Gastrocnemius medialis (tissue), 4 donors: ENCODE measurements around the gene TUFT1. TPM values are rescaled to one million over a fixed set of nuclear protein-coding genes. Genes with fewer than 3 reads are reported as not detected.

Source experiments
- ATAC-seq, 2 donors: fragments of 150-250 bp; one replicate each; pipeline ENCODE4 v1.9.1; 2016
- DNase-seq, 2 donors: peaks; one replicate each; pipeline ENCODE4 v3.0.0-alpha.2; 2019
- H3K27ac ChIP-seq, 4 donors: fragments of 200-600 bp; sonication (generic); 1 replicate in 1 of 4; 2 replicates in 3 of 4; pipeline ENCODE4 v1.5.1; 2016 to 2018; ENCODE audit warnings: mild to moderate bottlenecking in 2 of 4, moderate library complexity in 1 of 4
- H3K27me3 ChIP-seq, 3 donors: fragments of 200-600 bp; sonication (generic) in 2 of 3; 1 replicate in 1 of 3; 2 replicates in 2 of 3; pipeline versions ENCODE4 v1.5.1 to v1.6.0; 2016 to 2019; ENCODE audit warnings: mild to moderate bottlenecking in 1 of 3, moderate library complexity in 1 of 3
- H3K36me3 ChIP-seq, 2 donors: fragments of 200-600 bp; sonication (generic) in 1 of 2; one replicate each; pipeline ENCODE4 v1.5.1; 2017 to 2018
- H3K4me1 ChIP-seq, 2 donors: fragments of 200-600 bp; sonication (generic) in 1 of 2; one replicate each; pipeline ENCODE4 v1.5.1; 2016 to 2017; ENCODE audit warnings: mild to moderate bottlenecking in 2 of 2
- H3K4me3 ChIP-seq, 4 donors: fragments of 200-600 bp; sonication (generic) in 3 of 4; 1 replicate in 1 of 4; 2 replicates in 3 of 4; pipeline ENCODE4 v1.5.1; 2016 to 2019; ENCODE audit warnings: mild to moderate bottlenecking in 2 of 4
- H3K9me3 ChIP-seq, 3 donors: fragments of 200-600 bp; sonication (generic) in 2 of 3; 1 replicate in 1 of 3; 2 replicates in 2 of 3; pipeline ENCODE4 v1.5.1; 2016 to 2019
- CTCF ChIP-seq, 5 experiments: fragments of 450-650 bp in 3 of 5; fragments of 200-600 bp in 2 of 5; sonication (generic) in 2 of 5; IDR thresholded peaks in 4 of 5; conservative IDR thresholded peaks in 1 of 5; 1 replicate in 4 of 5; 2 replicates in 1 of 5; pipeline ENCODE4 v1.5.1; 2016 to 2019; ENCODE audit warnings: antibody characterized with exemption in 5 of 5, mild to moderate bottlenecking in 3 of 5, moderate library complexity in 3 of 5
- POLR2A ChIP-seq, 2 donors: fragments of 450-650 bp; IDR thresholded peaks; one replicate each; pipeline ENCODE4 v1.6.1; 2017; ENCODE audit warnings: antibody characterized with exemption in 2 of 2, mild to moderate bottlenecking in 2 of 2, moderate library complexity in 2 of 2
- in situ Hi-C, 4 donors: fragments of 200-750 bp; cut with MboI; loops; one replicate each; pipeline versions ENCODE4 v1.15.0 to v1.8.0; 2017; ENCODE audit warnings: low sequenced_read_pairs in 4 of 4
- intact Hi-C: fragments of 100-400 bp; cut with DNase I; formaldehyde crosslinking; loops from one replicate; pipeline ENCODE4 v1.15.1; 2023; ENCODE audit warnings: low total_unique reads
- total RNA-seq, 4 donors: library from RNA; depleted of rRNA; stranded (reverse); fragments of >200 nt; gene quantifications; one replicate each; pipeline versions ENCODE4 v1.1.0 to v1.2.3, GENCODE V29; 2016

Gene TUFT1
- total RNA-seq, 4 donors from 2014 or later = 1.2 to 4.0 (median 2.7) TPM

DNA sequence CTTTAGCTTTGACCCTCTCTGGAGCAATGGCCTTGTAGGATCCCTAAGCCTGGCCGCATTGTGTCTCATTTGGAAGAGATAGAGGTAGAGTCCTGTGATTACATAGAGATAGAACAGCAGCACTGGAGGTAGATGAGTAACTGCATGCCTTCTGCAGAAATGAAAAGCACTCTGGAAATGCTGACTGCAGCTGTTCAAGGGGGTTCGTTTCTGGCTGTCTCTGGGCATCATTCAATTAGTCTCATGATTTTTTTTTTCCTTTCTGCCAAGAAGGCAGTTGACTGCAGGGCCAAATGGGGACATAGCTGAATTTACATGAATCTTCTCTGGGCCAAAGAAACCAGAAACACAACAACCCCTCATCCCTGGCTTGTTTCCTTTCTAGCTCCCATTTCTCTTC, 43.7 kb downstream of the TUFT1 start:
- Histone ChIP-seq H3K27me3 (no peaks in the 10 kb centered on the region), H3K4me3 (no peak overlapping the region), H3K36me3 (no peaks in the 10 kb centered on the region), H3K4me1 (no peaks in the 10 kb centered on the region), H3K27ac (no peak overlapping the region), H3K9me3 (no peaks in the 10 kb centered on the region)
- TF ChIP-seq POLR2A (IDR thresholded peaks at IDR 0.05) (no peak), CTCF (IDR thresholded peaks at IDR 0.05 in 4 of 5, conservative IDR thresholded peaks at IDR 0.05 in 1 of 5) (no peak)
- DNase-seq (no peak), ATAC-seq (no peak)
- intact Hi-C loops (no loop called here), in situ Hi-C loops (loop anchor here in 2 of 4 donors (25.0 kb wide), 1 partner anchor 254 kb away; the partner anchor contains the start of genes C2CD4D (in 2 of the 2) and RORC (in 2 of the 2))

DNA sequence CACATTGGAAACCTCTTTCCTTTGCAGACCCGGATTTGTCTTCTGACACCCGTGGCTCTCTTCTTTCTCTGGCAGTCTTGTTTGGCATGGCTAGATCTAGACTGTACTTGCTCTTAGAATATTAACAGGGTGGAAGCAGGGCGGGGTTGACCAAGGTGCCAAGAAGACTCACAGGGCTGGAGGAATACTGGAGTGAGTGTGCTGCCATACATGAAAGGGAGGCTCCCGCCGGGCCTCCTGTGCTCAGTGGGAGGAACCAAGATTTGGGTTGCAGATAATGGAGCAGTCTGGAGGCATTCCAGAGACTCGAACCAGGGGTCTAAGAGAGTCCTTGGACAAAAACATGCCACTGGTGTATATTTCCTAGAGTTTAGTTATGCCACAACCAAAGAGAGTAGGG, 44.2 kb downstream of the TUFT1 start:
- in situ Hi-C loops (loop anchor here in 2 of 4 donors (25.0 kb wide), 1 partner anchor 253 kb away; the partner anchor contains the start of genes C2CD4D (in 2 of the 2) and RORC (in 2 of the 2)), intact Hi-C loops (no loop called here)
- no peaks in the 10 kb centered on the region for H3K36me3 ChIP-seq
- DNase-seq = no peak
- no peak for ATAC-seq
- H3K27ac ChIP-seq = no peak overlapping the region
- H3K4me3 ChIP-seq = no peak overlapping the region
- no peak for TF ChIP-seq CTCF (IDR thresholded peaks at IDR 0.05 in 4 of 5, conservative IDR thresholded peaks at IDR 0.05 in 1 of 5)
- TF ChIP-seq POLR2A (IDR thresholded peaks at IDR 0.05) = no peak
- no peaks in the 10 kb centered on the region for H3K4me1 ChIP-seq
- no peaks in the 10 kb centered on the region for H3K27me3 ChIP-seq
- no peaks in the 10 kb centered on the region for H3K9me3 ChIP-seq

DNA sequence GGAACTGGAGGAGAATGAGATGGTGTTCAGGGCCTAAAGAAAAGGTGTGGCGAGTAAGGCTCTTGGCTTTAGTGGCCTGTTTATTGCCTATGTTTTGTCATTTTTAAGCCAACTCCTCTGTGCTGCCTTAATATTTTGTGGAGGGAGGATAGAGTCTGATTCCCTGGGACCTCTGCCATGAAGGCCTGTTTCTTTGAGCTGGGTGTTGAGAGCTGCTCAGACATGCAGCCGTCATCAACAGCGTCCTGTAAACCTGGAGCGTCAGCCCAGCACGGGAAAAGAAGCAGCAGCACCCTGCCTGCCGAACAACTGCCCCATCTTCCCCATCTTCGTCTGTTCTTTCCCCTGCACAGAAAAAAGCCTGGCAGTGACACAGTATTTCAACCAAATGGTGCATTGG, 44.7 kb downstream of the TUFT1 start:
- no peak for TF ChIP-seq POLR2A (IDR thresholded peaks at IDR 0.05)
- TF ChIP-seq CTCF (IDR thresholded peaks at IDR 0.05 in 4 of 5, conservative IDR thresholded peaks at IDR 0.05 in 1 of 5) = no peak
- ATAC-seq (no peak), DNase-seq (no peak)
- in situ Hi-C loops = loop anchor here in 2 of 4 donors (25.0 kb wide), 1 partner anchor 253 kb away; the partner anchor contains the start of genes C2CD4D (in 2 of the 2) and RORC (in 2 of the 2)
- no peaks in the 10 kb centered on the region for H3K27me3 ChIP-seq
- H3K9me3 ChIP-seq = no peaks in the 10 kb centered on the region
- no peaks in the 10 kb centered on the region for H3K4me1 ChIP-seq
- H3K4me3 ChIP-seq = no peak overlapping the region
- no peak overlapping the region for H3K27ac ChIP-seq
- intact Hi-C loops = no loop called here
- H3K36me3 ChIP-seq = no peaks in the 10 kb centered on the region

DNA sequence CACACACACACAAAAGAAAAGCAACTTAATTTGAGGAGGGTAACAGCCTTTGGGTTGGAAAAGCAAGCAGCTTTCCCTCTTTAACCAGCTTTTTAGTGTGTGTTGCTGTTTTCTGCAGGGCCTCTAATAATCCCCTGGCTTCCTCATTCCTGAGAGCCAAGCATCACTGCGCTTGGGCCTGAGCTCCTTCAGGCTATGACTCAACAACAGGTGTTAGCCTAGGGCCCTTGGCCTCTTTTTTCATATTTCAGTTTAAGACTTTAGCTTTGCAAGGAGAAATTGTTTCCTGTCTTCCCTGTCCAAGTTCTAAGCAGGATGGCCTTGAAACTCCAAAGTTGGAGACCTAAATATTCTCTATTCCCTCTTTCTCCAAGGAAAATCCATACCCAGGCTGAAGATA, 45.5 kb downstream of the TUFT1 start:
- H3K9me3 ChIP-seq = no peaks in the 10 kb centered on the region
- no peak for TF ChIP-seq POLR2A (IDR thresholded peaks at IDR 0.05)
- TF ChIP-seq CTCF (IDR thresholded peaks at IDR 0.05 in 4 of 5, conservative IDR thresholded peaks at IDR 0.05 in 1 of 5) = no peak
- no peak for DNase-seq
- H3K4me3 ChIP-seq = no peak overlapping the region
- intact Hi-C loops = no loop called here
- in situ Hi-C loops = loop anchor here in 2 of 4 donors (25.0 kb wide), 1 partner anchor 252 kb away; the partner anchor contains the start of genes C2CD4D (in 2 of the 2) and RORC (in 2 of the 2)
- peak; percentile 46 to 53 for ATAC-seq
- H3K4me1 ChIP-seq = no peaks in the 10 kb centered on the region
- no peaks in the 10 kb centered on the region for H3K27me3 ChIP-seq
- no peaks in the 10 kb centered on the region for H3K36me3 ChIP-seq
- H3K27ac ChIP-seq = no peak overlapping the region

DNA sequence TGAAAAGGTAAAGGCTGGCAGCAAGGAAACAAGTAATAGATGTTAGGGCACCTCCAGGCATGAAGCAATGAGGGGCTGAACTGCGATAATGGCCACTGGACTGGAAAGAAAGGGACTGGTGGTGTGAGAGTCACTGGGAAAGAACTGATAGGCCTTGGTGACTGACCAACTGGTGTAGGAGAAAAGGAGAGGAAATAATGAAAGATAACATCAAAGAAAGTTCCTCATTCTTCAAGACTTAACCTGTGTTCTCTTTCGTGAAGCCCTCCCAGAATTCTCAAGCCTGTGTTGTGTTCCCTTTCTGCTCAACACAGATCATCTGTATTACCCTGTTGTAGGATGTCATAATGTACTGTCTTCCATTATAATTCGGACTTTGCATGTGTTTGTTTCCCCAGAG, 50.9 kb downstream of the TUFT1 start:
- intact Hi-C loops = no loop called here
- Histone ChIP-seq H3K4me1 (peaks cover 0 to 7% of the 10 kb centered on the region in 2 donors), H3K36me3 (no peaks in the 10 kb centered on the region), H3K27ac (no peak overlapping the region), H3K9me3 (no peaks in the 10 kb centered on the region), H3K4me3 (no peak overlapping the region), H3K27me3 (no peaks in the 10 kb centered on the region)
- DNase-seq = no peak
- ATAC-seq = no peak
- in situ Hi-C loops = loop anchor here (5.0 to 25.0 kb wide), 4 partner anchors 141 to 246 kb away; partner anchors contain the start of genes C2CD4D (in 3 of the 4) and RORC (in 3 of the 4)
- TF ChIP-seq POLR2A (IDR thresholded peaks at IDR 0.05) (no peak), CTCF (IDR thresholded peaks at IDR 0.05 in 4 of 5, conservative IDR thresholded peaks at IDR 0.05 in 1 of 5) (no peak)
